ENCODE measurements around the gene SOWAHA. TPM values are rescaled to one million over a fixed set of nuclear protein-coding genes. Genes with fewer than 3 reads are reported as not detected.

The SOWAHA gene
- total RNA-seq, 4 donors from 2014 or later = 0.27 to 0.87 TPM; not detected in 2

GRCh38 chr5:132826424-132827082 lies 13.5 kb downstream of the SOWAHA start:
- Histone ChIP-seq H3K27ac (peak overlapping the region in 1 of 4 donors; percentile 10), H3K36me3 (peaks cover 0 to 23% of the 10 kb centered on the region in 2 donors), H3K27me3 (peaks cover 12% of the 10 kb centered on the region), H3K4me1 (peaks cover 0 to 49% (median 12%) of the 10 kb centered on the region in 3 donors), H3K4me3 (no peak overlapping the region), H3K9me3 (no peaks in the 10 kb centered on the region)
- WGBS, 2 donors (ENCODE audit: low coverage in 1 of 2) = 76 to 79% methylated on average over 3 to 5 of the region's 6 CpGs
- ATAC-seq = no peak
- TF ChIP-seq EP300 (IDR thresholded peaks at IDR 0.05) (no peak), POLR2A (IDR thresholded peaks at IDR 0.05) (no peak)

GRCh38 chr5:132827943-132828673 lies 15.0 kb downstream of the SOWAHA start:
- H3K4me1 ChIP-seq = peaks cover 0 to 43% (median 8%) of the 10 kb centered on the region in 3 donors
- WGBS, 2 donors (ENCODE audit: low coverage in 1 of 2) = 100% methylated on average over 1 to 2 of the region's 4 CpGs

GRCh38 chr5:132828846-132829494 lies 15.9 kb downstream of the SOWAHA start:
- Histone ChIP-seq H3K9me3 (no peaks in the 10 kb centered on the region), H3K4me1 (peaks cover 0 to 38% (median 7%) of the 10 kb centered on the region in 3 donors), H3K4me3 (peak overlapping the region in 1 of 2 donors; percentile 92), H3K36me3 (peaks cover 0 to 23% of the 10 kb centered on the region in 2 donors), H3K27ac (no peak overlapping the region), H3K27me3 (peaks cover 12% of the 10 kb centered on the region)
- ATAC-seq = no peak
- no peak for TF ChIP-seq CTCF (IDR thresholded peaks at IDR 0.05)
- TF ChIP-seq POLR2AphosphoS5 (IDR thresholded peaks at IDR 0.05) = no peak
- no peak for TF ChIP-seq EP300 (IDR thresholded peaks at IDR 0.05)
- TF ChIP-seq POLR2A (IDR thresholded peaks at IDR 0.05) = no peak
- WGBS, 2 donors (ENCODE audit: low coverage in 1 of 2) = 81 to 92% methylated on average over 2 to 3 of the region's 4 CpGs

More at GRCh38 chr5:132827943-132828673, 15.0 kb downstream of the SOWAHA start:
- no peaks in the 10 kb centered on the region for H3K9me3 ChIP-seq
- H3K4me3 ChIP-seq = no peak overlapping the region
- peaks cover 12% of the 10 kb centered on the region for H3K27me3 ChIP-seq
- TF ChIP-seq POLR2A (IDR thresholded peaks at IDR 0.05) (no peak), CTCF (IDR thresholded peaks at IDR 0.05) (no peak), POLR2AphosphoS5 (IDR thresholded peaks at IDR 0.05) (no peak), EP300 (IDR thresholded peaks at IDR 0.05) (no peak)
- ATAC-seq = no peak
- H3K27ac ChIP-seq = no peak overlapping the region
- peaks cover 0 to 23% of the 10 kb centered on the region in 2 donors for H3K36me3 ChIP-seq

GRCh38 chr5:132829742-132830435 lies 16.8 kb downstream of the SOWAHA start:
- H3K4me1 ChIP-seq = peaks cover 0 to 38% (median 7%) of the 10 kb centered on the region in 3 donors
- peak; percentile 90 for ATAC-seq
- H3K36me3 ChIP-seq = peaks cover 0 to 18% of the 10 kb centered on the region in 2 donors
- peak overlapping the region; percentile 2 to 88 (median 86) for H3K27ac ChIP-seq
- WGBS, 2 donors (ENCODE audit: low coverage in 1 of 2) = no CpG with 5 or more reads among the region's 75 CpGs
- H3K27me3 ChIP-seq = peaks cover 12% of the 10 kb centered on the region
- peak overlapping the region; percentile 50 to 92 for H3K4me3 ChIP-seq
- TF ChIP-seq CTCF (IDR thresholded peaks at IDR 0.05) = peak in 3 of 4 experiments; percentile 84 to 97 (median 84)
- TF ChIP-seq POLR2AphosphoS5 (IDR thresholded peaks at IDR 0.05) = peak; percentile 34
- no peak for TF ChIP-seq EP300 (IDR thresholded peaks at IDR 0.05)
- no peak for TF ChIP-seq POLR2A (IDR thresholded peaks at IDR 0.05)
- no peaks in the 10 kb centered on the region for H3K9me3 ChIP-seq
